ENCODE data around the gene CDHR2.

- TF ChIP-seq CTCF (IDR thresholded peaks at IDR 0.05; ENCODE audit: low read length) (no peak), EZH2phosphoT487 (IDR thresholded peaks at IDR 0.05; ENCODE audit: low read length) (no peak), EZH2 (optimal IDR thresholded peaks at IDR 0.05; ENCODE audit: low read depth, low read length) (no peak)
Measured at GRCh38 chr5:176588297-176588696, 39.2 kb downstream of the CDHR2 start.

Measured in MM.1S (cell line).